Hepatocyte (in vitro differentiated cells): ENCODE measurements around the gene ABCG2. TPM values are rescaled to one million over a fixed set of nuclear protein-coding genes. Genes with fewer than 3 reads are reported as not detected.
"Not testable (repeated sequence)": the region's sequence is repeated elsewhere in the genome, so short reads cannot be mapped to it uniquely, and the experiment has no call there.

Source experiments
- DNase-seq: peaks from one replicate; pipeline ENCODE4 v3.0.0-alpha.2; 2016; ENCODE audit warnings: low spot score
- H2AFZ ChIP-seq: fragments of 200-600 bp; sonication (generic); 2 replicates; pipeline ENCODE4 v1.6.0; 2016; ENCODE audit warnings: antibody characterized with exemption, mild to moderate bottlenecking
- H3K27ac ChIP-seq: fragments of 200-600 bp; sonication (generic); 2 replicates; pipeline ENCODE4 v1.5.1; 2016; ENCODE audit warnings: mild to moderate bottlenecking
- H3K27me3 ChIP-seq: fragments of 200-600 bp; sonication (generic); 2 replicates; pipeline ENCODE4 v1.6.1; 2016
- H3K36me3 ChIP-seq: fragments of 200-600 bp; sonication (generic); replicated peaks from 2 replicates; pipeline ENCODE4 v1.5.1; 2016; ENCODE audit warnings: low read depth; ENCODE audit not compliant: insufficient read depth
- H3K4me1 ChIP-seq: fragments of 200-600 bp; sonication (generic); 2 replicates; pipeline ENCODE4 v1.5.1; 2016; ENCODE audit warnings: mild to moderate bottlenecking, moderate library complexity; ENCODE audit not compliant: insufficient read depth
- H3K4me2 ChIP-seq: fragments of 200-600 bp; sonication (generic); 2 replicates; pipeline ENCODE4 v1.6.0; 2016
- H3K4me3 ChIP-seq: fragments of 200-600 bp; sonication (generic); 2 replicates; pipeline ENCODE4 v1.5.1; 2016; ENCODE audit warnings: mild to moderate bottlenecking
- H3K79me2 ChIP-seq: fragments of 200-600 bp; sonication (generic); 2 replicates; pipeline ENCODE4 v1.6.0; 2017; ENCODE audit warnings: mild to moderate bottlenecking
- H3K9me2 ChIP-seq: fragments of 200-600 bp; sonication (generic); replicated peaks from 2 replicates; pipeline ENCODE4 v1.6.0; 2017; ENCODE audit warnings: mild to moderate bottlenecking; ENCODE audit not compliant: insufficient read depth
- H3K9me3 ChIP-seq: fragments of 200-600 bp; sonication (generic); 2 replicates; pipeline ENCODE4 v1.5.1; 2016; ENCODE audit warnings: low read depth, mild to moderate bottlenecking
- H4K20me1 ChIP-seq: fragments of 200-600 bp; sonication (generic); 2 replicates; pipeline ENCODE4 v1.6.0; 2016; ENCODE audit warnings: mild to moderate bottlenecking; ENCODE audit not compliant: insufficient read depth, poor library complexity, severe bottlenecking
- CTCF ChIP-seq: fragments of 200-600 bp; sonication (generic); IDR thresholded peaks from 2 replicates; pipeline ENCODE4 v1.5.1; 2016; ENCODE audit warnings: antibody characterized with exemption, mild to moderate bottlenecking; ENCODE audit not compliant: poor library complexity
- EZH2 ChIP-seq: fragments of 200-600 bp; sonication (generic); IDR thresholded peaks from 2 replicates; pipeline ENCODE4 v1.6.1; 2016; ENCODE audit warnings: antibody characterized with exemption, mild to moderate bottlenecking, borderline replicate concordance
- EZH2phosphoT487 ChIP-seq: fragments of 200-600 bp; sonication (generic); IDR thresholded peaks from one replicate; pipeline ENCODE4 v1.6.1; 2018; ENCODE audit warnings: antibody characterized with exemption, mild to moderate bottlenecking, low read depth, moderate library complexity; ENCODE audit not compliant: unreplicated experiment, severe bottlenecking
- WGBS: methylation state at CpG from one replicate; pipeline ENCODE4 v1.1.6; 2016; ENCODE audit warnings: low lambda C conversion rate; ENCODE audit errors: missing lambda C conversion rate; 5-methylcytosine and 5-hydroxymethylcytosine counted together
- polyA plus RNA-seq: library from polyadenylated mRNA; unstranded; fragments of >200 nt; fragmentation: Nextera tagmentation; extraction: Ambion mirVana; gene quantifications from 2 replicates; pipeline ENCODE4 v1.2.1, GENCODE V29; 2016
- total RNA-seq: library from RNA; depleted of rRNA; stranded (reverse); fragments of >200 nt; gene quantifications from 2 replicates; pipeline ENCODE4 v1.2.3, GENCODE V29; 2014

Gene ABCG2
- total and polyA plus RNA-seq, 2 experiments from 2014 or later = 3.7 to 11.6 TPM

GRCh38 chr4:88130003-88130402, 28.4 kb downstream of the ABCG2 start:
- Histone ChIP-seq H3K4me3 (no peak overlapping the region), H3K4me2 (no peak overlapping the region), H3K36me3 (no peaks in the 10 kb centered on the region), H3K79me2 (no peaks in the 10 kb centered on the region), H3K27ac (no peak overlapping the region), H3K27me3 (no peaks in the 10 kb centered on the region), H3K4me1 (peaks cover 6% of the 10 kb centered on the region), H4K20me1 (no peaks in the 10 kb centered on the region), H3K9me2 (no peaks in the 10 kb centered on the region), H2AFZ (no peak overlapping the region), H3K9me3 (no peaks in the 10 kb centered on the region)
- 93% methylated on average over 5 of the region's 5 CpGs for WGBS
- TF ChIP-seq EZH2phosphoT487 (no peak), EZH2 (no peak), CTCF (no peak)
- no peak for DNase-seq

GRCh38 chr4:88122260-88122659, 36.2 kb downstream of the ABCG2 start:
- H3K4me3 ChIP-seq, H3K27ac ChIP-seq, H4K20me1 ChIP-seq, H3K79me2 ChIP-seq, H3K4me1 ChIP-seq, DNase-seq, H3K9me3 ChIP-seq, H3K36me3 ChIP-seq, H2AFZ ChIP-seq, H3K27me3 ChIP-seq, H3K9me2 ChIP-seq, H3K4me2 ChIP-seq: not testable (repeated sequence)
- 80% methylated on average over 5 of the region's 5 CpGs for WGBS

- Histone ChIP-seq H4K20me1 (no peaks in the 10 kb centered on the region), H2AFZ (no peak overlapping the region), H3K79me2 (no peaks in the 10 kb centered on the region), H3K9me3 (peaks cover 6% of the 10 kb centered on the region), H3K27me3 (no peaks in the 10 kb centered on the region), H3K4me2 (no peak overlapping the region), H3K9me2 (no peaks in the 10 kb centered on the region), H3K4me3 (no peak overlapping the region), H3K36me3 (no peaks in the 10 kb centered on the region), H3K27ac (no peak overlapping the region), H3K4me1 (no peaks in the 10 kb centered on the region)
- DNase-seq = no peak
- 79% methylated on average over 2 of the region's 2 CpGs for WGBS
- TF ChIP-seq EZH2 = no peak
- no peak for TF ChIP-seq CTCF
- no peak for TF ChIP-seq EZH2phosphoT487
These were observed 38.5 kb downstream of the ABCG2 start for GRCh38 chr4:88119943-88120342.

- Histone ChIP-seq H3K4me3 (no peak overlapping the region), H3K9me2 (no peaks in the 10 kb centered on the region), H3K27ac (no peak overlapping the region), H4K20me1 (no peaks in the 10 kb centered on the region), H3K4me2 (no peak overlapping the region), H3K79me2 (no peaks in the 10 kb centered on the region), H3K27me3 (no peaks in the 10 kb centered on the region), H3K4me1 (no peaks in the 10 kb centered on the region), H2AFZ (no peak overlapping the region), H3K9me3 (peaks cover 4% of the 10 kb centered on the region), H3K36me3 (no peaks in the 10 kb centered on the region)
- 98% methylated on average over 5 of the region's 5 CpGs for WGBS
- TF ChIP-seq EZH2 (no peak), EZH2phosphoT487 (no peak), CTCF (no peak)
- no peak for DNase-seq
These were observed 42.9 kb downstream of the ABCG2 start for GRCh38 chr4:88115587-88115986.
